ENCODE measurements around the gene SPATA24. TPM values are rescaled to one million over a fixed set of nuclear protein-coding genes. Genes with fewer than 3 reads are reported as not detected.
A peak's percentile ranks its signal among the peaks of the same experiment; 100 is the strongest.

SPATA24 gene
- total RNA-seq, 1 experiment from 2014 or later, result 7.7 TPM

DNA sequence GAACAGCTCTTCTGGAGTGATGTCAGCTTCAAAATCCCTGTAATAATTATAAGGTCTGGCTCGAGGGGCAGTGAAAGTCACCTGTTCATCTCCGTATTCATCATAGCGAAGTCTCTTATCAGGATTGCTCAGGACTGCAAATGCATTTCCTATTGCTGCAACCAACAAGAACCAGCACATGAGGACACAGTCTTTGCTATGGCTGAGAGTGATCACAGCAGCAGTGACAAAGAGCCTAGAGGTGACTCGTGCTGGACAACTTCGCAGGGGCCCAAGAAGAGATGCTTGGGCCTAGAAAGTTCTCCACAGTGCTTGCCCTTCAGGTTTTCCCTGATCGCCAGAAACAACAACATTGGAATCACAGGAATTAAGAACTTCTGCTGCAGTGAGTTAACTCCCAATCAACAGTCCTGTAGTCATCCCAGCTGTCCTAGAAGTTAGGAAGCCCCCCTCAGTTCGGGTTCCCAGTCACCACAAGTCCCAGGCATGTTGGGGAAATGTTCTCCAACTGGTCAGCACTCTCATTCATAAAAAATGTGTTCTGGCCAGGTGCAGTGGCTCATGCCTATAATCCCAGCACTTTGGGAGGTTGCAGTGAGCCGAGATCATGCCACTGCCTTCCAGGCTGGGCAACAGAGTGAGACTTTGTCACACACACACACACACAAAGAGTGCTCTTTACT, 22.5 kb upstream of the SPATA24 start:
- no peak for DNase-seq
- H3K4me3 ChIP-seq (ENCODE audit: insufficient read depth, low read depth, low read length), result no peak overlapping the region
- H3K36me3 ChIP-seq (replicated peaks; ENCODE audit: control insufficient read depth, insufficient read depth, low read length), result peaks cover 3% of the 10 kb centered on the region
- no peaks in the 10 kb centered on the region for H3K27me3 ChIP-seq (ENCODE audit: control insufficient read depth, insufficient read depth, low read length)

DNA sequence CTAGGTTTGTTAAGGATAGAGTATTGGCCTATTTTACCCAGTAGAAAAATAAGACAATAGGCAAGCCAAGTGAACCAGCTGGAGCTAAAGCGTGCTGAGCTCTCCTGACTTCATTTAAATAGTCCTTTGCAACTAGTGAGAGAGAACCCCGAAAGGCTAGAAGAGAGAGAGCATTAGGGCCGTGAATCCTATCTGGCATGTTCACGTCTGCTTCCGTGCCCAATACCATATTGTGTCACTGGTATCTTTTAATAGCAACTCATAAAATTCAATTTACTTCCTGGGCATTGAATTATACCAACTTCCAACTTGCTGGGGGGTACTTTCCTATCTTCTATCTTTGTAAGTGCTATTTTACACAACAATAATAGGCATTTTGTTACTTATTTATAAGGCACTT, 21.6 kb upstream of the SPATA24 start:
- Histone ChIP-seq H3K36me3 (replicated peaks; ENCODE audit: control insufficient read depth, insufficient read depth, low read length) (peaks cover 3% of the 10 kb centered on the region), H3K4me3 (ENCODE audit: insufficient read depth, low read depth, low read length) (no peak overlapping the region), H3K27me3 (ENCODE audit: control insufficient read depth, insufficient read depth, low read length) (no peaks in the 10 kb centered on the region)
- DNase-seq, result no peak

DNA sequence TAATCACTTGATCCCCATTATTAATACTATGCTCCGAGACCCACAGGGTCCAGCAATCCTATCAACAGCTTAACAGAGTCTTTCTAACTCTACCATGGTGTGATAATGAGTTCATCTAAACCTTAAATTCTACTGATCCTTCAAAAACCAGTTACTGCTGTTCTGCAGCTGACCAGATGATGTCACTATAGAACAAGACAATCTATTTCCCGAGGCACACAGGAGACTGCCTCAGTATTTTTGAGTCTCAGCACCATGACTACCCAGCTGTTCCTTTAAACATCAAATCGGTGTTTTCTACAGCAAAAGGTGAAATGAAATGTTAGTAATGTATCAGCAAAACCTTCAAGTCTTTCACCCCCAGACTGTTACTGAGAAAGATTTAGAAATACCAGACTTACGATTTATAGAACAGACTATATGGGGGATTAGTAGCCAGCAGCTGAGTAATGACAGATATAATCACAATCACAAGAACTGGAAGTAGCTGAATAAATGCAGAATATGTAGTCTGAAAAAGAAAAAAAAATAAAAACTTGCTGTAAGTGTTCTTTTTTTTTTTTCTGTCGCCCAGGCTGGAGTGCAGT, 18.5 kb upstream of the SPATA24 start:
- DNase-seq, result peak; percentile 82
- Histone ChIP-seq H3K27me3 (ENCODE audit: control insufficient read depth, insufficient read depth, low read length) (no peaks in the 10 kb centered on the region), H3K4me3 (ENCODE audit: insufficient read depth, low read depth, low read length) (no peak overlapping the region), H3K36me3 (replicated peaks; ENCODE audit: control insufficient read depth, insufficient read depth, low read length) (peaks cover 3% of the 10 kb centered on the region)

DNA sequence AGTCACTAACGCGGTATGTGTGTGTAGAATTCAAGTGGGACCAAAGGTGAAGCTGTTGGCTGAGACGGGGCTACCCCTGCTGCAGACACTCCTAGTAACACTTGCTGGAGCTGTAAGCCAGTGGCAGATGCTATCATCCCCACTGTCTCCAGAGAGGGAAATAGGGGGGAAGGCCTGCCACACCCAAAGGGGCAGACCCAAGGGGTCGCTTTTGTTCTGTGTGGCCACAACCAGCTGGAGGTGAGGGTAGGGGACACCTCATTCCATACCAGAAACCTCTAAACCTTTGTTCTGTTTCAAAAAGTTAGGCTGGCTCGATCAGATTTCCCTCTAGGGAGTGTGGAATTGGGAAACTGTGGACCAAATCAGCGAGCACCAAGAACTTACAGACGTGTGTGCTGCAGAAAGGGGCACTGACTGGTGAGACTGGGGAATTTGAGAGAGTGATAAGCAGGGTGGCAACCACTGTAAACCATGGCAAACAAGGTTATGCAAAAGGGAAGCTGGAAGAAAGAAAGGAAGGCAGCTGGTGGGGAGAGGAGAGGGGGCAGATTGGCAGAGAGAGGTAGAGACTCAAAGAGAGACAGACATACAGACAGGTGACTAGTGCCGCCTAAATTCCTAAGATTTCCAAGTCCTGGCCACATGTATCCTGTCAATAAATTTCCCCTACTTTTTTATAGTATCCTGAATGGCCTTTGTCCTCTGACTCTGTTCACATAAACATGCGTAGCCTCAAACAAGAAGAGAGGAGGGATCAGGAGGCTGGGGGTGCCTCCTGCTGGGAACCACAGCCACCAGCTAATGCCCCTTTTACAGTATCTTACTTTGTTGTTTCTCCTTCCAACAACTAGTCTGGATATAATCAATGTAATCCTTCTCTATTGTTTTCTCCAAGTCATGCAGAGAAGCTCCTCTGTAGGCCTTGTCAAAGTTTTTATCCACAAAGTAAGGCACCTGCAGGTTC, 15.6 kb upstream of the SPATA24 start:
- peaks cover 1% of the 10 kb centered on the region for H3K36me3 ChIP-seq (replicated peaks; ENCODE audit: control insufficient read depth, insufficient read depth, low read length)
- no peak overlapping the region for H3K4me3 ChIP-seq (ENCODE audit: insufficient read depth, low read depth, low read length)
- DNase-seq, result peak; percentile 52
- H3K27me3 ChIP-seq (ENCODE audit: control insufficient read depth, insufficient read depth, low read length), result no peaks in the 10 kb centered on the region

DNA sequence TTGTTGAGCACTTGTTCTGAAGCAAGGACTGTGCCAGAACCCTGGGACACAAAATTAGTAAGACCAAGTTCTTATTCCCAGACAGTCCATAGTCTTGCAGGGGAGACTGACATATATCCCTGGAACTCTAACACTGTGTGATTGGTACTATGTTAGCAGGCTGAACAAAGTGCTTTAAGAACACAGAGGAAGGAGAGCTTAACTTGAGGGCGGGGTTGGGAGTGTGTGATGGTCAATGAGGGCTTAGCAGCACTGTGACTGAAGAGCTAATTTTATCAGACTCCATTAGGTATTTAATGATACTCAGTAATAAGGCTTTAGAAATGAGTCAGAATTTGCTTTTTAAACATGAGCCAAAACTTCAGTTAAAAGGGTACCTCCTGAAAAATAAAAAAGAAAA, 14.9 kb upstream of the SPATA24 start:
- no peak overlapping the region for H3K4me3 ChIP-seq (ENCODE audit: insufficient read depth, low read depth, low read length)

DNA sequence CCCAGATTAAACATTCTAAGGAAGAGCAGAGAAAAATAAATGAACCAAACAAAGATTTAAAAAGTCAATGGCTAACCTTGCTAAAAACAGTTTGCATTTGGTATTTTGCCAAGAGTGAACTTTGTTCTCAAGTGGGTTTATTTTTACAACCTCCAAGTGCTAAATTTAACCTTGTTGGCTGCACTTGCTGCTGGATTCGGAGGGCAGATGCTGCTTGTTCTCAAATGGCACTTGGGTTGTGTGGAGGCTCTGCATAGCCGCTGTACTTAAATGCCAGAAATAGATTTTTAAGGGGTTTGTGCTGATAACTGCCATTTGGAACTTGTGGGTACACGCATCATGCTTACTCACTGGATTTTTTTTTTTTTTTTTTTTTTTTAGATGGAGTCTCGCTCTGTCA, 13.3 kb upstream of the SPATA24 start:
- H3K27me3 ChIP-seq (ENCODE audit: control insufficient read depth, insufficient read depth, low read length), result no peaks in the 10 kb centered on the region

More for the DNA sequence above, 14.9 kb upstream of the SPATA24 start:
- no peak for DNase-seq
- Histone ChIP-seq H3K36me3 (replicated peaks; ENCODE audit: control insufficient read depth, insufficient read depth, low read length) (no peaks in the 10 kb centered on the region; the same call in 1 of the 2 replicates), H3K27me3 (ENCODE audit: control insufficient read depth, insufficient read depth, low read length) (no peaks in the 10 kb centered on the region)

GRCh38 chr5:139416651-139417050, 12.8 kb upstream of the SPATA24 start:
- no peak for DNase-seq
- Histone ChIP-seq H3K4me3 (ENCODE audit: insufficient read depth, low read depth, low read length) (no peak overlapping the region), H3K27me3 (ENCODE audit: control insufficient read depth, insufficient read depth, low read length) (no peaks in the 10 kb centered on the region), H3K36me3 (replicated peaks; ENCODE audit: control insufficient read depth, insufficient read depth, low read length) (peaks cover 1% of the 10 kb centered on the region; the same call in 1 of the 2 replicates)

More for the DNA sequence above, 13.3 kb upstream of the SPATA24 start:
- peaks cover 1% of the 10 kb centered on the region; the same call in 1 of the 2 replicates for H3K36me3 ChIP-seq (replicated peaks; ENCODE audit: control insufficient read depth, insufficient read depth, low read length)
- no peak for DNase-seq
- no peak overlapping the region for H3K4me3 ChIP-seq (ENCODE audit: insufficient read depth, low read depth, low read length)

DNA sequence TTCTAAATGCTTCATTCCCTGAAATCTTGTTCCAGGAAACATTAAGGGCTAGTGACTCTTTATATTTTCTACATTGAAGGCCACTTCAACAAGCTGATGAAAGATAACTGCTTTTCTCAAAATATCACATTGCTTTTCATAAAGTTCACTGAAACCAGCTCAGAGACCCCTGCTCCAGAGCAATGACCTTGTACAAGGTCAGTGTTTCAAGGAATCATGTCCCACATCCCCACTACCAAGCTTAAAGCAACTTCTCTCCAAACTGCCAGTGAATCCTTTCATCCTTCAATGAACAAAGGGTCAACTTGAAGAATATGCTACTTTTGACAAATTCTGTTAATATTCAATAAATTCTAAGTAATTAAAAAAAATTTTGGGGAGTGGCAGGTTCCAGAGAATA, 12.0 kb upstream of the SPATA24 start:
- Histone ChIP-seq H3K4me3 (ENCODE audit: insufficient read depth, low read depth, low read length) (no peak overlapping the region), H3K36me3 (replicated peaks; ENCODE audit: control insufficient read depth, insufficient read depth, low read length) (peaks cover 1% of the 10 kb centered on the region; the same call in 1 of the 2 replicates), H3K27me3 (ENCODE audit: control insufficient read depth, insufficient read depth, low read length) (no peaks in the 10 kb centered on the region)
- no peak for DNase-seq

GRCh38 chr5:139415221-139415861, 11.5 kb upstream of the SPATA24 start:
- no peaks in the 10 kb centered on the region for H3K27me3 ChIP-seq (ENCODE audit: control insufficient read depth, insufficient read depth, low read length)
- no peak for DNase-seq
- H3K4me3 ChIP-seq (ENCODE audit: insufficient read depth, low read depth, low read length), result no peak overlapping the region
- peaks cover 1% of the 10 kb centered on the region; the same call in 1 of the 2 replicates for H3K36me3 ChIP-seq (replicated peaks; ENCODE audit: control insufficient read depth, insufficient read depth, low read length)

DNA sequence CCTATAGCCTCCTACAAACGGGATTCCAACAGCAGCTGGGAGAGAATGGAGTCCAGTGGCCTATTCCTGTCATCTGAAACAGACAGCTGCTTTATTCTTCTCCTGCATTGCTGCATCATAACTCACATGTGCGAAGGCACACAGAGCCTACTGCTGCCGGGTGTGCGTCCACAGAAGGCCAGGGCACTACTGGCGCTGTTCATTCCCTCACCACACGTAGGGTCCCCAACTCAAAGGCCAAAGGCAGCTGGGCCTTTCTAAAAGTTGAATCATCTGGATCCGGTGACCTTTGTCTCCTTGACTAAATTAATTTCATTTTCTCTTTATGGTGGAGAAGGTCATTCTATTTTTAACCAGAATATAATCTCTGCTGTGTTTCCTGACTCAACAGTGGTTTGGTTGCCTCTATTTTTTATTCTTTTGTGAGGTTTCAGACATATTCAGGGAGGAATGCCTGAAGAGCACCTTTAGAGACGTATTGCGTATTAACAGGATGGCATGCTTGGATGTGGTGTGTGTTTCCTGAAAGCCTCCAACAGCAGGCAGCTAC, 10.8 kb upstream of the SPATA24 start:
- H3K4me3 ChIP-seq (ENCODE audit: insufficient read depth, low read depth, low read length), result no peak overlapping the region
- H3K27me3 ChIP-seq (ENCODE audit: control insufficient read depth, insufficient read depth, low read length), result no peaks in the 10 kb centered on the region
- peaks cover 1% of the 10 kb centered on the region; the same call in 1 of the 2 replicates for H3K36me3 ChIP-seq (replicated peaks; ENCODE audit: control insufficient read depth, insufficient read depth, low read length)
- DNase-seq, result no peak

DNA sequence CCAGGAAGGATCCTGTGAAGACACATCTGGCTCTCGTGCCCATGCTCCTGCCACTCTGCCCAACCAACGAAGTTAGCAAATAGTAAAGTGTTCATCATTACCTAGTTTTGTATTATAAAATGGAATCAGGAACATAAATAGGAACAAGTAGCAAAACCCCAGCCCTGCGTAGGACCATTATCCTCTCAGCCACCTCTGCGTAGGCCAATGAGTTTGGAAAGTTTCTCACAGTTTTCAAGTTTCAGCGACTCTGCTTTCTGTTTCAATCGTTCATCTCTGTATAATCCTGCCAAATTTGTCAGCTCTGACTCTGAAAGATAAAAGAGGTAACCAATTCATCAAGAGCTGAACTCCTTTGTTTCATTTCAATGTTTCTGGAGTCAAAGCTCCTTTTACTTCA, 10.1 kb upstream of the SPATA24 start:
- no peak for DNase-seq
- Histone ChIP-seq H3K36me3 (replicated peaks; ENCODE audit: control insufficient read depth, insufficient read depth, low read length) (peaks cover 1% of the 10 kb centered on the region; the same call in 1 of the 2 replicates), H3K27me3 (ENCODE audit: control insufficient read depth, insufficient read depth, low read length) (no peaks in the 10 kb centered on the region), H3K4me3 (ENCODE audit: insufficient read depth, low read depth, low read length) (no peak overlapping the region)

GRCh38 chr5:139413153-139413552, 9.3 kb upstream of the SPATA24 start:
- Histone ChIP-seq H3K4me3 (ENCODE audit: insufficient read depth, low read depth, low read length) (no peak overlapping the region), H3K27me3 (ENCODE audit: control insufficient read depth, insufficient read depth, low read length) (no peaks in the 10 kb centered on the region), H3K36me3 (replicated peaks; ENCODE audit: control insufficient read depth, insufficient read depth, low read length) (peaks cover 1% of the 10 kb centered on the region; the same call in 1 of the 2 replicates)
- no peak for DNase-seq

DNA sequence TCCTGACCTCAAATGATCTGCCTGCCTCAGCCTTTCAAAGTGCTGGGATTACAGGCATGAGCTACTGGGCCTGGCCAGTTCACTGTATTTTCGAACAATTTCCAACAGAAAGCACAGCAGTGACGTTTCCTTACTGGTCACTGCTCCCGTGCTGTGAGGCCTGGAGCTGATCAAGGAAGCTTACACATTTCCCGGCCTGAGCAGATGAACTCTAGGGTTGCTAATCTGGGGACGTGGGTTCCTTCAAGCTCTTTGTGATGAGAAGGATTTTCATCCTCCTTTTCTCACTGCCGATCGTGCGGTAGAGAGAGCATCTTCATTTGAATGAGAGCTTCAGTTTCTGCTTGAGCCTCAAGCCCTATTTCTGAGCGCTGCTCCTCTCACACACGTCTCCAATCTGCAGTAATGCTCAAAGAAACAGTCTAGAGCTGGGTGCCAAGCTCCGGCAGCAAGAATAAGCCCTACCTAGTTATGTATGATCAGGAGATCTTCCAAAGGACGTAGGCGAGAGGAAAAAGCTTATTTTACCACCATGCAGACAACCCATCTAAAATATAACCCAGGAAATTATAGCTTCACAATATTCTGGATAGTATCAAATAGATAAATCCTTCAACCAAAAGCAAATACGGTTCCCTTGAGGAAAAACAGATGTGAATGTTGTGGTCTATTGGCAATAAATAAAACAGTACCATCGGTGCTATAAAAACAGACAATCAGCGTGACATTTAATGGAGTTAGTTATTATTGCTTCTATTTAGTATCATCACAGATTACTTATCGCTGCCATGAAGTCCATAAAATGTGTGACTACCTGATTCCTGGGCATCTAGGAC, 7.3 kb upstream of the SPATA24 start:
- DNase-seq, result no peak
- H3K27me3 ChIP-seq (ENCODE audit: control insufficient read depth, insufficient read depth, low read length), result no peaks in the 10 kb centered on the region
- H3K36me3 ChIP-seq (replicated peaks; ENCODE audit: control insufficient read depth, insufficient read depth, low read length), result peaks cover 1% of the 10 kb centered on the region; the same call in 1 of the 2 replicates
- H3K4me3 ChIP-seq (ENCODE audit: insufficient read depth, low read depth, low read length), result no peak overlapping the region

Data from H7 (cell line).